Activated T-cell treated with anti-CD3 and anti-CD28 coated beads, Interleukin-2, amount 50 U/mL, for 72 hours (primary cell): ENCODE measurements around the gene RESP18. TPM values are rescaled to one million over a fixed set of nuclear protein-coding genes. Genes with fewer than 3 reads are reported as not detected.
A peak's percentile ranks its signal among the peaks of the same experiment; 100 is the strongest.

Experiments
- ATAC-seq, 2 donors: fragments of 150-1000 bp; cut with Tn5 transposase; replicated peaks in 1 of 2; 2 replicates each; pipeline ENCODE4 v1.10.0; 2021; ENCODE audit warnings: moderate library complexity in 2 of 2, mild to moderate bottlenecking in 1 of 2
- DNase-seq, 2 donors: peaks; one replicate each; pipeline ENCODE4 v3.0.0; 2021 to 2022; ENCODE audit warnings: mixed read lengths in 1 of 2
- H3K27ac Mint-ChIP-seq: one replicate; pipeline ENCODE4 v1.8.0; 2022; ENCODE audit warnings: mild to moderate bottlenecking, moderate library complexity, mixed read lengths
- H3K27me3 Mint-ChIP-seq: one replicate; pipeline ENCODE4 v1.8.0; 2022; ENCODE audit warnings: low read depth, mixed read lengths
- H3K36me3 Mint-ChIP-seq, 2 donors: one replicate each; pipeline ENCODE4 v1.8.0; 2022; ENCODE audit warnings: mixed read lengths in 2 of 2, mild to moderate bottlenecking in 1 of 2; ENCODE audit not compliant: insufficient read depth in 2 of 2
- H3K4me1 Mint-ChIP-seq: one replicate; pipeline ENCODE4 v1.8.0; 2022; ENCODE audit warnings: low read depth, mixed read lengths
- H3K4me3 Mint-ChIP-seq, 2 donors: one replicate each; pipeline ENCODE4 v1.8.0; 2022; ENCODE audit warnings: mild to moderate bottlenecking in 2 of 2, mixed read lengths in 2 of 2, moderate library complexity in 2 of 2
- H3K9me3 Mint-ChIP-seq, 2 donors: one replicate each; pipeline ENCODE4 v1.8.0; 2022; ENCODE audit warnings: mixed read lengths in 2 of 2
- total RNA-seq, 2 donors: library from RNA; stranded (reverse); gene quantifications; one replicate each; pipeline ENCODE4 v1.2.3, GENCODE V29; 2022

RESP18 gene
- total RNA-seq, 2 donors from 2014 or later: not detected

DNA sequence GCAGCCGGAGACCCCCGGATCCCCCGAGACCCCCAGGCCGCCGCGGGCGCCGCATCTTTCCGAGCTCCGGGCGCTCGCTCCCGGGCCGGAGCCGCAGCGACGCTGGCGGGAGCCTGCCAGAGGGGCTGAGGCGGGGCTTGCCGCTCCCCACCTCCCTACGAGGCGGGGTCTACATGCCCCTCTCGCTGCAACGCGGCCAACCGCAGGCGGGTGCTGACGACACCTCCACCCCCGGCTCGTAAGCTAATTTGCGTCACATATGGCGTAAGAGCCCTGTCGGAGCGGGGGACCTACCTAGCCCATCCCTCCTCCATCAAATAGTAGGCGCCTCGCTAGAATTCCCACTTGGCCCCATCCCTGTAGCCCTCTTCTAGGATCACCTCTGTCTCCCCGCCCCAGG, 23.3 kb downstream of the RESP18 start, which contains the start of gene PTPRN:
TSS of gene PTPRN (minus strand) at position 124 of the 400 bp plus-strand sequence. CDS start at position 55, 69 bp downstream.
- no peak for DNase-seq
- H3K4me3 Mint-ChIP-seq: peak within 1 kb of the TSS in 1 of 2 donors; percentile 59
- H3K36me3 Mint-ChIP-seq: no peaks in the 10 kb centered on the region
- peaks cover 10% of the 10 kb centered on the region for H3K4me1 Mint-ChIP-seq
- no peaks in the 10 kb centered on the region for H3K9me3 Mint-ChIP-seq
- ATAC-seq: peak; percentile 32 to 33
- H3K27me3 Mint-ChIP-seq: peaks cover 54% of the 10 kb centered on the region
- H3K27ac Mint-ChIP-seq: no peak within 1 kb of the TSS

DNA sequence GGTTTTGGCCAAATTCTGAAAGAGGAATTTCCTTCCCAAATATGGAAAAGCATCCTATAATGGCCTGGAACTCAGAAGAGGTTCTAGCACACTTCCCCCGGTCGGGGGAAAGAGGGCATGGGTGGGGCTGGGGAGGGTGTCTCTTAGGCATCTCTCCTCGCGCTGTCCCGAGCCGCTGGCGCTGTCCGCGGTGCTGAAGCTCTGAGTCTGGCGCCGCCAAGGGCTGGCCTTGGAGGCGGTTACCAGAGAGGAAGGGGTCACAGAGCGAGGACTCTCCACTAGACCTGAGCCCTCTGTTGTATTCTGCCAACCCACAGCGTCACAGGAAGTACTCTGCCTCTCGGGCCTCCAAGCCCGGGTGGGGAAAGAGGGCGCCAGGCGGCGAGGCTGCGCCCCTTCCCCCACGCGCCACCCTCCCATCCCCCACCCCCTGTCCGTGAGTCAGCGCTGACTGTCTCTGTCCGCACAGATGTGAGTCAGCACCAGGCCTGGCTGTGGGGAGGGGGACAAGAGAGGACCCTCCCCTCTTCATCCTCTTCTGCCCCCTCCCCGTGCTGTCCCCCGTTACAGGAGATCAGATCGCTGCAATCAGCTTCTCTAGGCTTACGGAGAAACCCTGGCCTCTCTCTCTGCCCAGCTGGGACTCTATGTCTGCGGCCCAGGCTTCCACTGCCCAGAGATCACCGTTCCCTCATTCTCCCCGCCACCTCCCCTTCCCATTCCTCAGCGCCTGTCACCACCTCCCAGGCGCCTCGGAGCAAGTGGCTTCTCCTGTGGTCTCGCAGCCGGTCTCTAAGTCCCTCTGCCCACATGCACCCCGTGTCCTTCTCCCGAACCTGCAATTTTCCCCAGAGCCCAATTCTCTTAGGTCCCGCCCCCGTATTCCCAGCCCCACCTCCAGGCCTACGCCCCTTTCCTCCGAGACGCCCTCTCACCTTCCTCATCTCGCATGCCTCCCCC, 24.1 kb downstream of the RESP18 start:
- no peaks in the 10 kb centered on the region for H3K9me3 Mint-ChIP-seq
- peaks cover 10% of the 10 kb centered on the region for H3K4me1 Mint-ChIP-seq
- no peaks in the 10 kb centered on the region for H3K36me3 Mint-ChIP-seq
- DNase-seq (peak; percentile 80 to 81), ATAC-seq (peak; percentile 86 to 89)
- H3K27ac Mint-ChIP-seq: no peak overlapping the region
- peak overlapping the region in 1 of 2 donors; percentile 59 for H3K4me3 Mint-ChIP-seq
- peaks cover 59% of the 10 kb centered on the region for H3K27me3 Mint-ChIP-seq

DNA sequence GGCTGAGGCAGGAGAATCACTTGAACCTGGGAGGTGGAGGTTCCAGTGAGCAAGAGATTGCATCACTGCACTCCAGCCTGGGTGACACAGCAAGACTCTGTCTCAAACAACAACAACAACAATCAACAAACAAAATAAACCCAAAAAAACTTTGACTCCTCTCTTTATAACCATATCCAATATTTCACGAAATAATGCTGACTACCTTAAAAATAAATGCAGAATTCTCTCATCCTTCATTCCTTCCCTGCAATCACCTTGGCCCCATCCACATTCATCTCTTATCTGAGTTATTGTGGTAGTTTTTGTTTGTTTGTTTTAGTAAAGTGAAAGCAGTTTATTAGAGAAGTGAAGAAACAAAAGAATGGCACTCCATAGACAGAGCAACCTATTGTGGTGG, 26.5 kb downstream of the RESP18 start:
- no peak overlapping the region for H3K27ac Mint-ChIP-seq
- peaks cover 70% of the 10 kb centered on the region for H3K27me3 Mint-ChIP-seq
- no peaks in the 10 kb centered on the region for H3K36me3 Mint-ChIP-seq
- peaks cover 10% of the 10 kb centered on the region for H3K4me1 Mint-ChIP-seq
- ATAC-seq: no peak
- DNase-seq: no peak
- no peak overlapping the region for H3K4me3 Mint-ChIP-seq
- H3K9me3 Mint-ChIP-seq: no peaks in the 10 kb centered on the region

DNA sequence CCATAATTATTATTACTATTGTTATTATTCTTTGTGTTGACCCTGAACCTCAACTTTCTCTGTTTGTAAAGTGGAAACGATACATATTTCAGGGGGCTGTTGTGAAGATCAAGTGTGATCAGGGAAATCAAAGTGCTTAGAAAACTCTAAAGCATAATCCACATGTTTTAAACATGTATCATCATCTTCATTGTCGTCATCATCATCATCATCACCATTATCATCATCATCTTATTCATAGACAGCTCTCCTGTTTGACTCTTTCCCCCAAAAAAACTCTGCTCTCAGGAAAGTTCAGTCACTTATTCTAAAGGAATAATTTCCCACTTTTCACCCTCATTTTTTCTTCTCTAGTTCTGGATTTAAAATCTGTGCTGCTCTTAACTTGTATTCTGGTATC, 28.3 kb downstream of the RESP18 start:
- Mint-ChIP-seq H3K27me3 (peaks cover 58% of the 10 kb centered on the region), H3K27ac (no peak overlapping the region), H3K4me3 (no peak overlapping the region), H3K9me3 (no peaks in the 10 kb centered on the region), H3K4me1 (peaks cover 10% of the 10 kb centered on the region), H3K36me3 (no peaks in the 10 kb centered on the region)
- DNase-seq: no peak
- ATAC-seq: no peak

- H3K27me3 Mint-ChIP-seq: peaks cover 53% of the 10 kb centered on the region
- no peaks in the 10 kb centered on the region for H3K9me3 Mint-ChIP-seq
- H3K4me1 Mint-ChIP-seq: peaks cover 4% of the 10 kb centered on the region
- ATAC-seq: no peak
- no peak overlapping the region for H3K4me3 Mint-ChIP-seq
- DNase-seq: no peak
- H3K36me3 Mint-ChIP-seq: no peaks in the 10 kb centered on the region
- H3K27ac Mint-ChIP-seq: no peak overlapping the region
These were observed 30.1 kb downstream of the RESP18 start for GRCh38 chr2:219302412-219302968.

- peaks cover 39% of the 10 kb centered on the region for H3K27me3 Mint-ChIP-seq
- peaks cover 11% of the 10 kb centered on the region for H3K4me1 Mint-ChIP-seq
- no peak overlapping the region for H3K4me3 Mint-ChIP-seq
- ATAC-seq: no peak
- no peak for DNase-seq
- H3K36me3 Mint-ChIP-seq: no peaks in the 10 kb centered on the region
- H3K27ac Mint-ChIP-seq: no peak overlapping the region
- H3K9me3 Mint-ChIP-seq: no peaks in the 10 kb centered on the region
These were observed 32.5 kb downstream of the RESP18 start for GRCh38 chr2:219300022-219300421.

DNA sequence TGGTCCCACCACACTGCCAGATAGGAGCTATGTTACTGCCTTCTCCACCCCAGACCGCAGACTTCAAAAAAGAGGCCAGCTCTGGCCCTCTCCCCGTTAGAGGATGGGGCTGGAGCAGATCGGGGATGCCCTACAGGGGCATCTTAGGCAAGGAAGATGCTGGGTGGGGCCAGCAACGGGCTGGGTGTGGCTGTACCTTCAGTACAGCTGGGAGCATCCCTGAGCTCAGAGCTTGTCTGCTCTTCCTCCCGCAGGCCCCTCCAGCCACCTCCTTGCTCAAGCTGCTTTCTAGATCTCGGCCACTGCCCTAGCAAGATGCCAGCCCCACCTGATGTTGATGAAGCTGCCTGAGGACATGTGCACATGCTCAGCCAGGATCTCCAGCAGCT, 33.2 kb downstream of the RESP18 start:
- ATAC-seq: no peak
- DNase-seq: no peak
- Mint-ChIP-seq H3K4me1 (peaks cover 15% of the 10 kb centered on the region), H3K36me3 (no peaks in the 10 kb centered on the region), H3K9me3 (no peaks in the 10 kb centered on the region), H3K4me3 (peak overlapping the region; percentile 15 to 27), H3K27ac (no peak overlapping the region), H3K27me3 (peaks cover 33% of the 10 kb centered on the region)

GRCh38 chr2:219298759-219299371, 33.7 kb downstream of the RESP18 start:
- H3K27ac Mint-ChIP-seq: no peak overlapping the region
- peak; percentile 59 to 64 for ATAC-seq
- peaks cover 20% of the 10 kb centered on the region for H3K4me1 Mint-ChIP-seq
- no peaks in the 10 kb centered on the region for H3K9me3 Mint-ChIP-seq
- peak; percentile 89 to 92 for DNase-seq
- H3K27me3 Mint-ChIP-seq: peaks cover 29% of the 10 kb centered on the region
- peak overlapping the region; percentile 15 to 27 for H3K4me3 Mint-ChIP-seq
- H3K36me3 Mint-ChIP-seq: no peaks in the 10 kb centered on the region

DNA sequence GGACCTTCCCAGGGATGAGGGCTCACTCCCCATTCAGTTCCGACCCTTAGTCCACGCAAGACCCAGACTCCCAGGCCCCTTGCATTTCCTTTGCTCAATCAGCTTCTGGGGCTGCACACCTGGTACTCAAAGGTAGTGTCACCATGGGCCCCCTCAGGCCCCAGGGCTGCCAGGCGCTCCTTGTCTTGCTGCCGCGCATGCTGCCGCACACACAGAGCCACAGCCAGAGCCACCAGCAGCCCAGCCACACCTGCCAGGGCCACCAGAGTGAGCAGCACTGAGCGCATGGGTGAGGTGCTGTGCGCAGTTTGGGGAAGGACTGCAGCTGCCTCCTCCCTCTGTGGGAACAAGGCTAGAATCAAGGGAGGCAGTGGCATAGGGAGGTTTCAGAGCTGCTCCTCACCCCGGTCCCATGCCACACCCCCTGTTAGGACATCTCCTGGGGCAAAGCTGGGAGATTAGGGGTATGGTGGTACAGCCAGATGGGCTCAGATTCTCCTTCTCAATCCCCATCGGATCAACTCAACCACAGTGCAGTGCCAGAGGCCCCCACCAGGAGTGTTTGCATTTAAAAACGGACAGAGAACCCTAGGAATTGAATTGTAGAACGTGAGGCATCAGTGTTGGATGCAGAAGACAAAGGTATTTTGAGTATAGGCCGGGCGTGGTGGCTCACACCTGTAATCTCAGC, 34.6 kb downstream of the RESP18 start:
- Mint-ChIP-seq H3K4me3 (no peak overlapping the region), H3K27me3 (peaks cover 22% of the 10 kb centered on the region), H3K36me3 (no peaks in the 10 kb centered on the region), H3K4me1 (peaks cover 23% of the 10 kb centered on the region), H3K27ac (no peak overlapping the region), H3K9me3 (no peaks in the 10 kb centered on the region)
- ATAC-seq (no peak), DNase-seq (no peak)

DNA sequence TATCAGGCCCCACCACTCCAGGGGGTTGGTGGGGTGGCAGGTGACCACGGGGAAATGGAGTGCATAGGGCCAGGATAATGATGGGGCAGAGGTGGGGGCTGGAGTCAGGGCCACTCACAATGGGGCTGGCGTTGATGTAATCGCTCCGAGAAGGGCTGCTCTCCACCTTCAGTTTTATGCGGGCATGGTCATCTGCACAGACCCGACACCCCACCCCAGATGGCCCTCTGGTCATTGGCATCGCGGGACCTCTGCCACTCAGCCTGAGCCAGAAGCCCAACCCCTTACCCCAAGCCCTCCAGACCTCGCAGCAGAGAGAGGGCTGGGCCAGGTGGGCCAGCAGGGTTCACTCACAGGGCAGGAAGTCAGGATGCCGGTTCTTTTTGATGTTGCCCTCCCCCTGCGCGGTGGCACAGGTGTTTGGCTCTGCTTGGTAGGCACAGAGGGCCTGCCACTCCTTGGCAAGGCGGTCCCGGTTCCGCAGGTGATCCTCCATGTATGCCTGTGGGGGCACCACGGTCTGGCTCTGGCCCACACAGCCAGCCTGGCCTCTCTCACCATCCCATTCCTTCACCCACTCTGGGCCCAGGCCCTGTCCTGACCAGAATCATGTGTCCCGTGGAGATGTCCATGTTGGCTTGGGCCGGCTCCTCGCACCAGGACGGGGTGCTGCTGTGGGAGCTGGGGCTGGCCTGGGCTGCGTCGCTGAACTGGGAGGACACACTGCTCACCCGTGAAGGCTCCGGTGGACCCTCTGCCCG, 35.7 kb downstream of the RESP18 start:
- H3K9me3 Mint-ChIP-seq: no peaks in the 10 kb centered on the region
- H3K27me3 Mint-ChIP-seq: peaks cover 16% of the 10 kb centered on the region
- no peak for DNase-seq
- H3K4me3 Mint-ChIP-seq: no peak overlapping the region
- H3K27ac Mint-ChIP-seq: no peak overlapping the region
- peaks cover 23% of the 10 kb centered on the region for H3K4me1 Mint-ChIP-seq
- no peaks in the 10 kb centered on the region for H3K36me3 Mint-ChIP-seq
- no peak for ATAC-seq

- H3K9me3 Mint-ChIP-seq: no peaks in the 10 kb centered on the region
- H3K27ac Mint-ChIP-seq: no peak overlapping the region
- DNase-seq (no peak), ATAC-seq (no peak)
- H3K4me3 Mint-ChIP-seq: no peak overlapping the region
- H3K36me3 Mint-ChIP-seq: no peaks in the 10 kb centered on the region
- H3K27me3 Mint-ChIP-seq: peaks cover 10% of the 10 kb centered on the region
- peaks cover 23% of the 10 kb centered on the region for H3K4me1 Mint-ChIP-seq
These were observed 36.4 kb downstream of the RESP18 start for GRCh38 chr2:219296142-219296541.
